ENCODE data around the gene JPH4.

Gene JPH4

DNA sequence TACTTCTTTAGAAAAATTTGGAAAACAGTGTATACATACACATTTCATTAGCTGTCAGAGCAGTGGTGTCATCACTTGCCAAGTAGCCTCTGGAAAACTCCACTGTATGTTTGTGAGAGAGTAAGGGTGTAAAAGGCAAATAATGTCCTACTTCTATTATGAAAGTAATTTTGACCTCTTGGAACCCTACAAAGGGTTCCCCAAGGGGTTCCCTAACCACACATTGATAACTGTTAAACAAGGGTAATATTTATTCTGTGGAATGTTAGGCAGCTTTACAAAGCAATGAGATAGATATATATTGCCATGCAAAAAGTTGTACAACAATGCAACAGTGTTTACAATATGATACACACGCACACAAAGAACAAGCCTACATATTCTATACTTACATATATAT lies 38.9 kb upstream of the JPH4 start:
- DNase-seq (ENCODE audit: low read depth), result no peak
- no peak overlapping the region for H3K4me3 ChIP-seq (ENCODE audit: low read depth, low read length)
- TF ChIP-seq, protein P1, sequence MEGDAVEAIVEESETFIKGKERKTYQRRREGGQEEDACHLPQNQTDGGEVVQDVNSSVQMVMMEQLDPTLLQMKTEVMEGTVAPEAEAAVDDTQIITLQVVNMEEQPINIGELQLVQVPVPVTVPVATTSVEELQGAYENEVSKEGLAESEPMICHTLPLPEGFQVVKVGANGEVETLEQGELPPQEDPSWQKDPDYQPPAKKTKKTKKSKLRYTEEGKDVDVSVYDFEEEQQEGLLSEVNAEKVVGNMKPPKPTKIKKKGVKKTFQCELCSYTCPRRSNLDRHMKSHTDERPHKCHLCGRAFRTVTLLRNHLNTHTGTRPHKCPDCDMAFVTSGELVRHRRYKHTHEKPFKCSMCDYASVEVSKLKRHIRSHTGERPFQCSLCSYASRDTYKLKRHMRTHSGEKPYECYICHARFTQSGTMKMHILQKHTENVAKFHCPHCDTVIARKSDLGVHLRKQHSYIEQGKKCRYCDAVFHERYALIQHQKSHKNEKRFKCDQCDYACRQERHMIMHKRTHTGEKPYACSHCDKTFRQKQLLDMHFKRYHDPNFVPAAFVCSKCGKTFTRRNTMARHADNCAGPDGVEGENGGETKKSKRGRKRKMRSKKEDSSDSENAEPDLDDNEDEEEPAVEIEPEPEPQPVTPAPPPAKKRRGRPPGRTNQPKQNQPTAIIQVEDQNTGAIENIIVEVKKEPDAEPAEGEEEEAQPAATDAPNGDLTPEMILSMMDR (IDR thresholded peaks at IDR 0.05; ENCODE audit: low read depth, low read length), result no peak
- TF ChIP-seq POLR2A (IDR thresholded peaks at IDR 0.05; ENCODE audit: extremely low read depth, insufficient read length) (no peak), MYC (IDR thresholded peaks at IDR 0.05; ENCODE audit: low read depth, low read length) (no peak)
- TF ChIP-seq, protein P2, sequence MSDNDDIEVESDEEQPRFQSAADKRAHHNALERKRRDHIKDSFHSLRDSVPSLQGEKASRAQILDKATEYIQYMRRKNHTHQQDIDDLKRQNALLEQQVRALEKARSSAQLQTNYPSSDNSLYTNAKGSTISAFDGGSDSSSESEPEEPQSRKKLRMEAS (IDR thresholded peaks at IDR 0.05; ENCODE audit: low read depth, low read length), result no peak

DNA sequence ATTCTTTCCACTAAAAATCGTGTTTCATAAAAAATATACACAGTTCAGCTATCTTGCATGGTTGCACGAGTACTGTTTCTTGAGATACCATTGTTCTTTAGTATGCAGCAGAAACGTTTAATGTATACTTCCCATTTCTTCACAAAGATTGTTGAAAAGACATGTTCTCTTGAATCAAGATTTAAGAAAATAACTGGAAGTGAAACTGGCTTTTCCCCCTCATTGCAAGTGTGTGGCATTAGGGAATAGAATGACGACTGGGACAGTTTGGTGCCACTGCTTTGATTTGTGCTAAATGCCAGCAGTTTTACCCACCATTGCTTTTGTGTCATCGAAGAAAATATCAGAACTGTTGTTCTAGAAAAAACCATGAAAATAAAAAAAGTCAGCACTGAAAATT lies 37.3 kb upstream of the JPH4 start:
- no peak for DNase-seq (ENCODE audit: low read depth)
- no peak overlapping the region for H3K4me3 ChIP-seq (ENCODE audit: low read depth, low read length)
- TF ChIP-seq, protein P1 (IDR thresholded peaks at IDR 0.05; ENCODE audit: low read depth, low read length), result no peak
- no peak for TF ChIP-seq POLR2A (IDR thresholded peaks at IDR 0.05; ENCODE audit: extremely low read depth, insufficient read length)
- TF ChIP-seq MYC (IDR thresholded peaks at IDR 0.05; ENCODE audit: low read depth, low read length), result no peak
- TF ChIP-seq, protein P2 (IDR thresholded peaks at IDR 0.05; ENCODE audit: low read depth, low read length), result no peak

DNA sequence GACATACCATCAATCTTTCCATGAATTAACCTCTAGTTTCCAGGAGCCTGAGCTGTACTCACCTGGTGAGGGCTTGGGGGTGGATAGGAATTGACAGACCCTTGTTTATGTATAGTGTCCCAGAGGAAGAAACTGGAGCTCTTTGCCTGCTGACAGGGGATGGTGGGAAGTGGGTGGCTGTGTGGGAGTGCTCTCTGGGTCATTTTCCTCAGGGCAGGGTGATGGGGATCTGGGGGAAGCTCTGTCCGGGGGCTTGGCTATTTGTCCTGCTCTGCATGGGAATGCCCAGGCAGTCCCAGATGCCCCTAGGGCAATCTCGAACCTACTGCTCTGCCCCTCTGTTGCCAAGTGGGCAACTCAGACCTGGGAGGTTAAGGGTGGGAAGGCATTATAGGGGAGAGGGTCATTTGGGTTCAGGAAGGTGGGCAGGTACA lies 35.8 kb upstream of the JPH4 start:
- no peak overlapping the region for H3K4me3 ChIP-seq (ENCODE audit: low read depth, low read length)
- DNase-seq (ENCODE audit: low read depth), result no peak
- TF ChIP-seq POLR2A (IDR thresholded peaks at IDR 0.05; ENCODE audit: extremely low read depth, insufficient read length) (no peak), MYC (IDR thresholded peaks at IDR 0.05; ENCODE audit: low read depth, low read length) (no peak)
- TF ChIP-seq, protein P2 (IDR thresholded peaks at IDR 0.05; ENCODE audit: low read depth, low read length), result no peak
- TF ChIP-seq, protein P1 (IDR thresholded peaks at IDR 0.05; ENCODE audit: low read depth, low read length), result no peak

DNA sequence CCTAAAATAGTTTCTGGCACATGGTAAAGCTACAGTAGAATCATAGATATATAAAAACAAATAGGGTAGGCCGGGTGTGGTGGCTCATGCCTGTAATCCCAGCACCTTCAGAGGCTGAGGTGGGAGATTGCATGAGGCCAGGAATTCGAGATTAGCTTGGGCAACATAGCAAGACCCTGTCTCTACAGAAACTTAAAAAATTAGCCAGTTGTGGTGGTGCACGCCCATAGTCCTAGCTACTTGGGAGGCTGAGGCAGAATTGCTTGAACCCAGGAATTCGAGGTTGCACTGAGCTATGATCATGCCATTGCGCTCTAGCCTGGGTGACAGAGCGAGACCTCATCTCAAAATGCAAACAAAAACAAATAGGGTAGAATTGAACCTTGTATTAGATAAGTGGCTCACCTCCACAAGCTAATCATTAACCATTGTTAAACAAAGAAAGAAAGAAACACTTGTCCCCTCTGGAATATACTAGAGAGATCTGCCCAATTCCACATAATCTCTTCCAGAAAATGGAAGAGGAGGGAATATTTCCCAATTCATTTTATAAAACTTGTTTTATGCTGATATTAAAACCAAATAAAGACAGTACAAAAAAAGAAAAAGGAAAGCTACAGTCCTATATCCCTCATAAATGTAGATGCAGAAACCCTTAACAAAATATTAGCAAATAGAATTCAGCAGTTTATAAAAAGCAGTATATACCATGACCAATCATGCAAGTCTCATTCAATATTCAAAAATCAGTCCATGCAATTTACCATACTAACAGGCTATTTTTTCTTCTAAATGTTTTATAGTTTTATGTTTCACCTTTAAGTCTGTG lies 34.9 kb upstream of the JPH4 start:
- TF ChIP-seq, protein P1 (IDR thresholded peaks at IDR 0.05; ENCODE audit: low read depth, low read length), result no peak
- TF ChIP-seq POLR2A (IDR thresholded peaks at IDR 0.05; ENCODE audit: extremely low read depth, insufficient read length) (no peak), MYC (IDR thresholded peaks at IDR 0.05; ENCODE audit: low read depth, low read length) (no peak)
- TF ChIP-seq, protein P2 (IDR thresholded peaks at IDR 0.05; ENCODE audit: low read depth, low read length), result no peak
- no peak overlapping the region for H3K4me3 ChIP-seq (ENCODE audit: low read depth, low read length)
- no peak for DNase-seq (ENCODE audit: low read depth)

DNA sequence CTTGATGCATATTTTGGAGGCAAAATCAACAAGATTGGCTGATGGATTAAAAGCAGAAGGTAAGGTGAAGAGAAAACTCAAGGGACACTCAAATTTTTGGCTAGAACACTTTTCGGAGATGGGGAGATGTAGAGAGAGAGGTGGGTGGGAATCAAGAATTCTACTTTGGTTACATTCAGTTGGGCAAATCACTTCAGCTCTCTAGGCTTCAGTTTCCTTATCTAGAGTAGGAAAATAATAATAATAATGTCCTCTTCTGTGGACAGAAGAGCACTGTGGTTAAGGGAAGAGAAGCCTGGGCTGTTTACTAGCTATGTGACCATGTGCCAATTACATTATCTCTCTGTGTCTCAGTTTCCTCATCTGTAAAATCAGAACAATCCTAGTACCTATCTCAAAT lies 34.2 kb upstream of the JPH4 start:
- TF ChIP-seq POLR2A (IDR thresholded peaks at IDR 0.05; ENCODE audit: extremely low read depth, insufficient read length) (no peak), MYC (IDR thresholded peaks at IDR 0.05; ENCODE audit: low read depth, low read length) (no peak)
- TF ChIP-seq, protein P1 (IDR thresholded peaks at IDR 0.05; ENCODE audit: low read depth, low read length), result no peak
- TF ChIP-seq, protein P2 (IDR thresholded peaks at IDR 0.05; ENCODE audit: low read depth, low read length), result no peak
- DNase-seq (ENCODE audit: low read depth), result no peak
- H3K4me3 ChIP-seq (ENCODE audit: low read depth, low read length), result no peak overlapping the region
